GM21423 (cell line): ENCODE results near the gene PARVA.

Experiments used
- ATAC-seq: cut with Tn5 transposase; IDR thresholded peaks from one replicate; pipeline ENCODE4 v1.9.1; 2021; ENCODE audit warnings: mild to moderate bottlenecking, moderate library complexity; ENCODE audit not compliant: unreplicated experiment

The PARVA gene

DNA sequence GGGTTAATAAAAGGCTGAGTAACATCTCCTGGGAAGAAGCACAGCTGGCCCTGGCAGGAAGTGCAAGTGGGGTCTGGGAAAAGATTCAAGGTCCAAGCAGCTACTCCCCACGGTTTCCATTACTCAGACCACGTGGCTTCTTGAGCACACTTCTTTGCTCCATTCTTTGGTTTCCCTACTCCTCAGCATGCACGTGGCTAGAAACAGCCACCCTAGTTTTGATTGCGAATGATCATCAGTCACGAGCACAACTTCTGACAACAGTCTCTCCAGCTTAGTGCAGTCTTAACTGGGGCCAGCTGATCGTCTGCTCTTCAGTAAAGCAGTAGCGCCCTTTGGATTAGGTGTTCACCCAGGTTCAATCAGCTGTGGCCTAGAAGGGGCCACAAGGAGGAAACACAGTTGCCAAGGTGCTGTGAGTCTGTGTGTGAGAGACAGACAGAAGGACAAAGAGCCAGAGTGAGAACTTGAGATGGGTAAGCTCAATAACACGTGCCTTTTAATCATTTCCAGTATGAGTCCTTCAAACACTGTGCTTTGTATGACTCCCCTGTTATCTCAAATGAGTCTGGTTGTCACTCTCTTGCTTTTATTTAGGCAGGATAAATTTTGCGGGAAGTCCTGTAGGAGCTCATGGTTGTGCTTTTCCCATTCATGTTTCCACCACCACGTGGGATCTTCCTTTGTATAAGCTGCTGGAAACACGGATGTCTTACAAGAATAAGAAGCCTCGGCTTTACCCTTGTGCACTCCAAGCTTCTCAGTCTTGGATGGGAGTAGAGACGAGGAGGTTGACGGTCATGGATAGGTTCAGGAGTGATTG lies 901 bp upstream of the PARVA start:
- ATAC-seq, result no peak

DNA sequence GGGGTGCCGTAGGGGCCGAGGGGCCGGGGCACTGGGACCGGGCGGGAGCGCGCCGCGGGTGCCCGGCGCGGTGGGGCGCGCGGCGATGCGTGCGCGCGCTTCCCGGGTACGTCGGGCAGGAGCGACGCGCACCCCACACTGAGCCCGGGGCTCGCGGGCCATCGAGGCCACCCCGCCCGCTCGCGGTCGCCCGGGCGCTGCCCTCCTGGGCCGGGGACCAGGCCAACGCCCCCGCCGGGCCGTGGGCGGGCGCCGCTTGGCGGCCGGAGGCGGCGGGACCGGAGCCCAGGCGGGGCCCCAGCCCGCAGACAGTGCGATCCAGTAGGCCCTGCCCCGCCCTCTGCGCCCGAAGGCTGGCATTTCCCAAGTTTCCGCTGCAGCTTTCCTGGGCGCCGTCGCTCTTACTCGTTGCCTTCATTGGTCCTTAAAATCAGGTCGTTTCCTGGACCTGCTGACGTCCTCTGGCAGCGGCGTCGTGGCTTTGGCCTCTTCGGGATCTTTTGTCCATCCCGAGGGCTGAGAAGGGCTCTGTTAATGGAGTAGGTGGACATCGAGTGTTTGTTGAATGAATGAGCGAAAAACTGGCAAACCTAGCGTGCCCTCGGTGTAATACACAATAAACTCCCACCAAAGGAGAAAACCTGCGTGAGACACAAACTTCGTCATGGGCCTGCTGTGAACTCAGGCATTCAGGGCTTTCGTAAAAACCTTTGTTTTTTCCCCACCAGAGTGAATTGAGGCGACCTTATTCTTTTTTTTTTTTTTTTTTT lies 638 bp downstream of the PARVA start:
- no peak for ATAC-seq

DNA sequence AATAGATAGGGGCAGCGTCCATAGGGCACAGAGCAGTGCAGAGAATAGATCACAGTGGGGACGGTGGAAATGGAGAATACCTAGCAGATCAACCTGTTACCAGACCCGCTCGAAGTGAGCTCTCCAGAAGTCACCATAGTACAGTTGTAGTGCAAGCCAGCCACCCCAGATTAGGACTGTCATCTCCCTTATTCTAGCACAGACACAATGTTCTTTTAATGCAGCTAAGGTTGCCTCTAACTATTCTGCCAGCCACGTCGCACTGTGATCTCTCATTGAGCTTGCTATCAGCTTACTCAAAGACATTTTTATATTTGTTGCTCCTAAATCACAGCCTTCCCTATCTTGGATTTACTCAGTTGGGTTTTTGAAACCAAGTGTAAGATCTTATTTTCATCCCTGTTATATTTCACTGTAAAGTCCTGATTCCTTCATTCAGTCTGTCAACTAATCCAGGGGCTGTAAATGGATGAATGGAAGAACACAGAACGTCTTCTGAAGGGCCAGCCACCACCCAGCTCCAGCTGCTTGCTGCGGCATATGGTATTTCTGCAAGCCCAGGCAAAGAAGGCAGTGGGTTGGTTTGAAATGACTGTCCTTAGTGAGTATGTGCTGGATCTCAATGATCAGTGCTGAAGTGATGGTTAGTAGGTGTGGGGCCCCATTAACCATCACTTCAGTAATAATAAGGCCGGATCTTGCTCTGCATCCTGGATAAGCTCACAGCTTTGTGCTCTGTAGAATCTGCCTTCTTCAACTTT lies 3.4 kb downstream of the PARVA start:
- ATAC-seq, result no peak

DNA sequence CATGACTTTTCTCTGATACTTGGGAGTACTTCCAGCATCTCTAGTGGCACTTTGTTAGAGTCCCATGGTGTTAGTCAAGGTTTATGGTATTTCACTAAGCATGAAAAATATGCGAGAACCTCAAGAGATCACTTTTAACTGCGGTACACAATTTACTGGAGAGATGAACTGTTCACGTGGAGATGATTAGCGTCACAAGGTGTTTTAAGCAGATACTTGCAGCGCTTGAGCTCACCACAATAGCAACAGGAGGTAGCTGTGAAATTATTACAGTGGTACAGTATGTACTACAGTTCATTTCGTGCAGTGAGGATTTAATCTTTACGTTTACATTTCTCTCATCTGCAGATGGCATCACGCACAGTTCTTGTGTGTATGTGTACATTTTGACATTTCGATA lies 4.5 kb downstream of the PARVA start:
- no peak for ATAC-seq

DNA sequence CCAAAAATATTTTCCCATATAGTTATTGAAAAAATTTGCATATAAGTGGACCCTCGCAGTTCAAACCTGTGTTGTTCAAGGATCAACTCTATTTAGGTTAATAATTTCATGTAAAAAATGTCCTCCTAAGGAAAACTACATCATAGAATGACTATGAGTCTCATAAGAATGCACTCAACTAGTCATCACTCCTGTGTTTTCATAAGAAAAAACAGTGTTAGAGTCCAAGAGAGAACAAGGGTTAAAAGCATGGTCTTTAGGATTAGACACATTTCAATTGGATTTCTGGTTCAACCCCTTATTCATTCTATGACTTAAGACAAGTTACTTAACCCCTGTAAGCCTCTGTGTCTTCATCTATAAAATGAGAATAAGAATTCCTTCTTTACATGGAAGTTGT lies 5.1 kb downstream of the PARVA start:
- ATAC-seq, result no peak

DNA sequence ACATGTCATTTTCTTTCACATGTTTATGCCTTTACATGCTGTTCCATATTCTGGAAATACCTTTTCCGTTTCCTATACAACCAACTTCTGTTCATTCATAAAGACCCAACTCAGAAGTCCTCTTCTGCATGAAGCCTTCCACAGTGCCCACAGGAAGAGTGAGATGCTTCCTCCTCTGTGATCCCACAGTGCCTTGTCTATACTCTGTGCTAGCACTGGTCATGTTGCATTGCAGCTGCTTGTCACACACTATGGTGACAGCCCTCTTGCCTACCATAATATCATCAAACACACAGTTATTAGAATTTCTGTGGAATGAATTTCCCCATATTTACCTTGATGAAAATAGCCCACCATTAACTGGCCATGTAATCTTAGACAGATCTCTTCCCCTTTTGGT lies 8.9 kb downstream of the PARVA start:
- no peak for ATAC-seq

DNA sequence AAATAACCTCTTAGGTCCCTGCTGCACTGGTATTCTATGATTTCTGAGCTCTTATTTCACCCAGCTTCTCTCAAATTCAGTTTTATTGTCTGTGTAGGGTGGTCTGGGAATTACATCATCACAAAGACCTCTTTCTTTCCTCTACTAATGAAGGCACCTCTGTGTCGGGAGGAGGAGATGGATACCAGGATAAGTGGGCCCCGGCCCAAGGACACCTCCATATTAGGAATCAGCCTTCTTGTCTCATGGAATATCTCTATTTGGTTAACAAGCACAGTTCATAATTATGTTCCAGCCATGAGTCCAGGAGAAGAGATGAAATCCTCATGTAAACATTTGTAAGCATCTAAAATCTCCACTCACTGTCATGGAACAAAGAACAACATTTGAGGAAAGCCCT lies 9.4 kb downstream of the PARVA start:
- no peak for ATAC-seq

DNA sequence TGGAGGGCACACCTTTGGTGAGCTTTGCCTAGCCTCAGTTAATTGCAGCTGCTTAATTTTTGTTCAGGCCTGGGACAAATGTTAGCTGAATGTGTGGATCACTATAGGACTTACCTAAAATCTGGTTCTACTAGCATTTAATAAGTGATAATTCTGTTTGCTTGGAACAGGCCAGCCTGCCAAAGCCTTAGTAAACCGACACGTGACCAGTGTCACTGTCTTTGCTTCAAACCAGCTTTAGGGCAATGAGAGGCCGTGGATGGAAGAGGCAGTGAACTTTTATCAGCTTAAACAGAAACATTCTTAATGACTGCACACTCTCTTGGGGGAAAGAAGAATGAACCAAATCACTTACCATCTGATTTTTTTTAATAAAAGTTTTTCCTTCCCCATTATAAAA lies 10.8 kb downstream of the PARVA start:
- ATAC-seq, result no peak

DNA sequence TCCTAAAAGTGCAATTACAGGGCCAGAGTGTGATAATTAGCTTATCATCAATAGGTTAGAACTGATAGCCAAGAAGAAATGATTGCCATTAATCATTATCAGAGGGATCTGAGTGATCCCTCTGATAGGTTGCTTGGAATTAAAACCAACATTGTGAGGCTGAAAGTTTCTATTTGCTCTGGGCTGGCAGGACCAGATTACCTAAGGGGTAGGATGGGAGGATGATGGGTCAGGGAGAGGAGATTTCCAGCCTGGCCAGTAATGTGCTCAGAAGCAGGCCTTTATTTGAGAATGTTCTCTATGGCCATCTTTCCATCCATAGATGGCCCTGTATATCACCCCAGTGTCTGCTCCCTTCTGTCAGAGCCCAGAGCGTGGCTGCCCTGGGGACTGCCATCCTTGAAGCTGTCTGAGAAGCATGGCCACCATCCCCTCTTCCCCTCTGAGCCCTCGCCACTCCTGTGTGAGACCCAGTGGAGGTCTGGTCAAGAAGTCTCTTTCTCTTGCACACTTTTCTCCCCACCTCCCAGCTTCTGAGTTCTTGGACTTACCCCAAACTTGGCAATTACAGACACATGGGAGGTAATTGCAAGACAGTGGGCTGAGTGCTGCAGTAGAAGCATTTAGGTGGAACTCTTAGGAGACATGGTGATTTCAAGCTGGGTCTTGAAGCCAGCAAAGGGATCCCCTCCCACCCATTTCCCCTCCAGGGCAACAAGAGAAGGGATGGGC lies 11.7 kb downstream of the PARVA start:
- ATAC-seq, result no peak

DNA sequence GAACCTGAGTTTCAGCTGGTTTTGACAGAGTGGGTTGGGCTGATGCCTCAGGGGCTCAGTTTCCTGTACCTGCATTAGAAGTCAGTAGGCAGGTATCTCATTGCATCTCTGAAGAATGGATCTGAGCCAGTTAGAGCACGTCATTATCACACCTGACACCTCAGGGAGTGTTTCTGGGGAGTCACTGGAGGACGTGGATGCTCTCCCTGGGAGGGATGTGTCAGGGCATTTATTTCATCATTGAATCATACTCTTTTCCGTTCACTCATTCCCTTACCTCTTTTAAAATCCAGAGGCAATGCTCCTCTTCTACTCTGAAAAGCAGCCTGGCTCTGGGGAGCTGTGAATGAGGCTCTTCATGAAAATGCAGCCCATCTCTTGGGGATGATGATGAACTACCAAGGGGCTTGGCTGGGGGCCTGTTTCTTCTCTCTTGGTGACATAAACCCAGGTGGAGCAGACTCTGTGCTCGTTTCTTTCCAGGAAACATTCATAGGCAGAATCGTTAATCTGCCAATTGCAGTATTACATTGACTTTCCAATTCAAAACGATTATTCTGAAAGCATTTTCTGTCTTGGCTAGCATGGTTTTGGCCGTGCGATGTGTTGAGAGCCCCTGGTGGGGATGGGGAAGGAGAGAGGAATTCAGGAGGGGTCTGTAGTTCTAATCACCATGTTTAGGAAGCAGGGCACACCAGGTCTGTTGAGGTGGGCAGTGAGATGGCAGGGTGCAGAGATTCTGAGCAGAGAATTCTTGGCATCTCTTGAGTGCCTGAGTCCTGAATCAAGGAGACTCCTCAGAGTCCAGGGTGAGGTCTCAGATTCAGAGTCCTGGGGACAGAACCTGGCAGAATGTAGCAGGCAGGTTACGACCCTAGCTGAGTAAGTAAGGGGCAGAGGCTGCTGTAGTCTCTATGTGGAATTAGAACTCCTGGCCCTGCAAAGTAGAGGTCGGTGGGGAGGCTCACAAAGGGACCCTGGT lies 12.6 kb downstream of the PARVA start:
- ATAC-seq, result no peak

DNA sequence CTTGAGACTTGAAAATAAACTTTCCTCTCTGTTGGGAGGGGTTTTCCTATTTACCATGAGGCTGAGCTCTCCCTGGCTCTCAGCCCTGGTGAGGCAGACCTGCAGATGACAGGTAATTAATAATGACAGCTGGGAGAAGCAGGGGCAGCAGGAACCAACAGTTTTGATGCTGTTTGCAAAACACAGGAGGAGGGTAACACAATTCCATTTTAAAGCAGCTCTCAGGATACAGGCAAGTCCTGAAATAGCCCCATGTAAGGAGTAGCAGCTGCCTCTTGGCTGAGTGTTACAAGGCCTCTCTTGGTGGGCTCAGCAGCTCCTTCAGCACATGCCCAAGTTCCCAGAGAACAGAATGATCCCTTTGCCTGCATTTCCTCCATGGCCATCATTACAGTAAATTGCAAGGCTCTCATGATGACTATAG lies 13.3 kb downstream of the PARVA start:
- ATAC-seq, result no peak

DNA sequence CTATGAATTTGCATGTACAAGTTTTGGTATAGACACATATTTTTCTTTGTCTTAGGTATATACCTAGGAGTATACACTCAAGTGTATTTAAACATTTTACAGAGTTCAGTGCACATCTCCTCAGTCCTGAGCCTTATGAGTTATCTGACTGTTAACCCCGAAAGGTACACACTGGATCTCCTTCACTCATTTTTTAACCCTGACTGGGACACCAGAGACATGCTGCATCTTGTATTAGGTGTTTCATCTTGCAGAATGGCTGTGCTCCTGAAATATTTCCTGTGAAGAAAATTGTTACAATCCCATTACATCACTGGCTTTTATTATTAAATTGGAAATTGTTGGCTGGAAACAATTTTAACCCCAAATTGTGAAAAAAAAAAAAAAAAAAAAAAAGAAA lies 15.3 kb downstream of the PARVA start:
- no peak for ATAC-seq

DNA sequence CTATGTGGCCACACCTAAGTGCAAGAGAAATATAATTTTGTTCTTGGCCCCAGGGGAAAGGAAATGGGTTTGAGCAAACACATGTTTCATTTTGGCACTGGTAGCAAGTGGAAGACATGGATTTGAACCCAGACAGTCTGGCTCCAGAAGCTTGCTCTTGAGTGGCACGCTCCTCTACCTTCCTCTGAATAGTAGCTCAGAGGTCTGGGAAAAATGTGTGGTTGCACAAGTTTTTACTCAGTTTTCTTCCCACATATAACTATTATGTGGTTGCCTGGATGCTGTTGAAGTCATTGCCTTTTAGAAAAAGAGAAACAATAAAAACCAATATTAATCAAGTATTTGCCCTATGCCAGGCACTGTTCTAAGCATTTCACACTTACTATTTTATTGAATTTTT lies 16.3 kb downstream of the PARVA start:
- ATAC-seq, result no peak

DNA sequence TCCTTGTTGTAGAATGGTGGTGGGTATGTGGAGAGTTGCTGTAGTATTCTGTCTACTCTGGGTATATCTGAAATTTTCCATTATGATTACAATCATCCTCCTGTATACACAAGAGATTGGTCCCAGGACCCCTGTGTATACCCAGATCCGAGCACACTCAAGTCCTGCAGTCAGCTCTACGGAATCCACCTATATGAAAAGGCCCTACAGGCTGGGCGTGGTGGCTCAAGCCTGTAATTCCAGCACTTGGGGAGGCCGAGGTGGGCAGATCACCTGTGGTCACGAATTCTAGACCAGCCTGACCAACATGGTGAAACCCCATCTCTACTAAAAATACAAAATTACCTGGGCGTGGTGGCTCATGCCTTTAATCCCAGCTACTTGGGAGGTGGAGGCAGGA lies 17.2 kb downstream of the PARVA start:
- ATAC-seq, result no peak

DNA sequence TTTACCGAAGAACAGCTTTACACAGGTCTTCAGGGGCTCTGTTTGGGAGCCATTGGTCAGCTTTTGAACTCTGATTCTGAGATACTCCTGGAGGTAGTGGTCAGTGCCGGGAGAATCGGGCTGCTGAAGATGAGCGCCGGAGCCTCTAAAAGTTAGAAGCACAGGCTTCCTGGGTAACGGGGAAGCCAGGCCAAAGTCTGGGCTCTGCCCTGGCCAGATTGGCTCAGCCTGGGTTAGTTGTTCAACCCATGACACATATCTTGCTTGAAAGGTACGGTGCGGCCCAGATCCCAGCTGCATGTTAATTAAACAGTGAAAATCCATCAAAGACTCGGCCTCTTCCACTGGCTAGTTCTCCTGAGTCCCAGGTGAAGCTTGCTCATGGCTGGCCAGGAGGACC lies 18.0 kb downstream of the PARVA start:
- ATAC-seq, result no peak

DNA sequence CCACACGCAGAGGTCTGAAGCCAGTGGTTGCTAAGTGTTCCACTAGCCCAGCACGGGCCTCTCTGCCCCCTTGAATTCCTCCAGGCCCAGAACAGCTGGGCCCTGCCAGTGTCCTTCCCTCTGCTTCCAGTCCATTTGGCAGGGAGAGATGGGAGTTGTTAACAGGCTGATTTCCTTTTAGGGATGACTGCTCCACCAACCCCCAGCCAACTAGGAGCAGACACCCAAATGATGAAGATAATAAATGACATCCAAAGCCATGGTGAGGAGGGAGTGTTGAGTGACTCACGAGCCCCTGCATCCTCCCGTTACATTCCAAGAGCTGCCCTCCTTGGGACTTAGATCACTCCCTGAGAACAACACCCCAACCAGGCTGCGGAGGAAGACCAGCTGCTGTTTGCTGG lies 20.6 kb downstream of the PARVA start:
- no peak for ATAC-seq

DNA sequence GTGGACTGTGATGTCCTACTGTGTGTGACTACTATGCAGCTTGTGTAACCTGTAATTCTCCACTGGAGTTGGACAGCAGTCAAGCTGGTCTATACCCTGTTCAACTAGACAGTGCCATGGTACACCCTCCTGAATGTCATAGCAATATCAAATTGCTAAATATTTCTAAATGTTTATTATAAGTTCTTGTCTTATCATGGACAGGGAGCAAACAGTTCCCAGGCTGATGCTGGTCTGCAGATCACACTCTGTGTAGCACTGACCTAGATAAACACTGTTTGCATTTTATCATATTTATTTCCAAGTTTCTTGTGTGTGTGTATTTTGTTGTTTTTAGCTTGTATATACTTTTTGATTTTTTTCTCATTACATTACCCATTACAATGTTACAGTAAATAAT lies 22.0 kb downstream of the PARVA start:
- ATAC-seq, result no peak

DNA sequence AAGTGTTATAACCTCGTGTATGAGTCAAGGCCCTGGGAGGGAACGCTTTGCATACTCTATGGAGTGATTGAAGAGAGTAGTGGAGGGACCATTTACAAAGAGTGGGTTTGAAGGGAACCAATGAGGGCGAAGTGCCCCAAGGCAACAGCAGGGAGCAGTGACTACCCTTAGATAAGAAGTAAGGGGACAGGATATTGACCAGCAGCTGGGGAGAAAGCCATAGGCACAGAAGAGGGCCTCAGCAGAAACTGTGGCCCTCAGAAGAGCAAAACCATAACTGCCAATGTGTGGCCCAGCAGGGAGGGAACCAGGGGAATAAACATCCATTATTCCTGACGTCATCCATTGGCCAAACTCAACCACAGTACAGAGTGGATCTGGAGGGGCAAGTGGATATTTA lies 24.7 kb downstream of the PARVA start:
- no peak for ATAC-seq

DNA sequence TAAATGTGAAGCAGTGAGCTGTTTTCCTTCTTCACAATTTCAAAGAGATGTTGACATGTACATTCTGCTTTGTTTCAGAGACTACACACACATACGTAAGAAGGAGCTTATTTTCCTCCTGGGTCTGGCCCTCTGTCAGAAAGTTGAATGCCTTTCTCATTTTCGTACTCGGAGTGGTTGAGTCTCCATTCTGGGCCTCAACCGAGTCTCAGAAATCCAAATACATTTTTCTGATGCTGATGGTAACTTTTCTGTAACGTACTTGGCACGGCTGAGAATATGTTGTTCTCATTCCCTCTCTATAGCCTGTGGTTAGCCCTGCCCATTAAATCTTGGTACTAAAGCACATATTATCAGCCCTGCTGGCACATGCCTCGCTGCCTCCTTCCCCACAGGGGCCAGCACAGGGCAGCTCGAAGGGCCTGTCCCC lies 25.3 kb downstream of the PARVA start:
- ATAC-seq, result no peak
